Thymus (tissue), 11 donors: ENCODE results near the gene TGFBR3. TPM values are rescaled to one million over a fixed set of nuclear protein-coding genes. Genes with fewer than 3 reads are reported as not detected.

Experiments
- DNase-seq, 9 donors: peaks; one replicate each; pipeline ENCODE4 v3.0.0-alpha.2; 2013; ENCODE audit warnings: low spot score in 9 of 9, low read depth in 6 of 9, missing footprints in 1 of 9
- H3K27ac ChIP-seq, 2 donors: one replicate each; pipeline ENCODE4 v1.5.1; 2013; ENCODE audit warnings: control low read depth in 1 of 2, low read depth in 1 of 2, low read length in 1 of 2, mild to moderate bottlenecking in 1 of 2, moderate library complexity in 1 of 2
- H3K27me3 ChIP-seq, 2 donors: one replicate each; pipeline ENCODE4 v1.5.1; 2013; ENCODE audit warnings: low read length in 1 of 2; ENCODE audit not compliant: control insufficient read depth in 2 of 2, insufficient read depth in 1 of 2
- H3K36me3 ChIP-seq, 2 donors: one replicate each; pipeline ENCODE4 v1.5.1; 2013; ENCODE audit warnings: low read length in 1 of 2, mild to moderate bottlenecking in 1 of 2, moderate library complexity in 1 of 2; ENCODE audit not compliant: control insufficient read depth in 2 of 2, insufficient read depth in 2 of 2
- H3K4me1 ChIP-seq, 2 donors: one replicate each; pipeline ENCODE4 v1.5.1; 2013; ENCODE audit warnings: low read length in 2 of 2; ENCODE audit not compliant: control insufficient read depth in 2 of 2, insufficient read depth in 2 of 2
- H3K4me3 ChIP-seq, 2 donors: one replicate each; pipeline ENCODE4 v1.5.1; 2013; ENCODE audit warnings: low read length in 2 of 2, control low read depth in 1 of 2, mild to moderate bottlenecking in 1 of 2
- H3K9me3 ChIP-seq, 2 donors: one replicate each; pipeline ENCODE4 v1.5.1; 2013; ENCODE audit warnings: low read length in 1 of 2, mild to moderate bottlenecking in 1 of 2; ENCODE audit not compliant: control insufficient read depth in 2 of 2, insufficient read depth in 1 of 2
- WGBS: extraction: QIAGEN DNeasy Blood & Tissue Kit; methylation state at CpG from one replicate; pipeline ENCODE4 v1.1.7; 2013; 5-methylcytosine and 5-hydroxymethylcytosine counted together
- polyA plus RNA-seq: library from polyadenylated mRNA; stranded (reverse); fragments of 200-250 nt; gene quantifications from one replicate; pipeline ENCODE4 v1.2.3, GENCODE V29; 2013
- total RNA-seq: library from RNA; stranded (reverse); fragments of 120-200 nt; gene quantifications from one replicate; pipeline ENCODE4 v1.2.4, GENCODE V29; 2013
- donor health status: healthy.

Gene TGFBR3
- total and polyA plus RNA-seq, 2 donors = 5.4 to 10.1 TPM

DNA sequence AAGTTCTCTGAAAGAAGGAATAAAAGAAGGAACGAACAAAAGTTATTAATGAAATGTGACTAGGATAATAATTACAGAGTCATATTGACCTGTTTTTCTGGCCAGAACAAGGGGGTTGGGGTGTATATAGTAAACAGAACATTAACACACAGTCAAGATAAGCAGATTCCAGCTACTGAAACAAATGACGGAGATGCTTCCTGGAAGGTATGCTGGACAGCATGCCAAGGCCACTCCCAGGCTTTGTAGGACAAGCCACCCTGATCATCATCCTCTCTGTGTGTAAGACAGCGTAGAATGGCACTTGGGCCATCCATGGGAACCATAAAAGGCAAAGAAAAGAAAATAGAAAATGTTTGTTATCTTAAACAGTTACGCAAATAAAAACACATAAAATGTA, 120.7 kb downstream of the TGFBR3 start:
- 96% methylated on average over 4 of the region's 4 CpGs for WGBS
- Histone ChIP-seq H3K27me3 (no peaks in the 10 kb centered on the region), H3K27ac (no peak overlapping the region), H3K36me3 (no peaks in the 10 kb centered on the region), H3K4me1 (no peaks in the 10 kb centered on the region), H3K9me3 (no peaks in the 10 kb centered on the region), H3K4me3 (no peak overlapping the region)
- DNase-seq = no peak

DNA sequence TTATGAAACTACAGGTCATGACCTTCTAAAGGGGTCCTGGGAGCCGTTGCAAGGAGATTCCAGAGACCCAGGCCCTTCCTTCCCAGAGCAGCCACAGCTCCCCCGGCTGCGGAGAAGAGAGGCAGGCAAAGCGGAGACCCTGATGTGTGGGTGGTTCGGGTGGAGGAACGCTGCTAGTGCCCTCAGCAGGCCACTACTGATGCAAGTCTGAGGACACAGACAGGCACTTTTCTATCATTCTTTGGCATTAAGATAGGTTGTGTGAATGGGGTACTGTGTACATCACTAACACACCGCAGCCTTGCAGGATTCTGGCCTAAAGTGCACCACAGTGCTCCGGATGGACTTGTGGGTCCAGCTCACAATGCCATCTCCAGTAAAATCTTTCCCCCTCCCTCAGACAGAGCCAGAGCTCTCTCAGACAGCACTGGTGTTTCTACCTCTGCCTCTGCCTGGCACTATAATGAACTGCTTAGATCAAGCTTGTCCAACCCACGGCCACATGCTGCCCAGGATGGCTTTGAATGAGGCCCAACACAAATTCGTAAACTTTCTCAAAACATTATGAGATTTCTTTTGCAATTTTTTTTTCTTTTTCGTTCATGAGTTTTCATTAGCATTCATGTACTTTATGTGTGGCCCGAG, 121.4 kb downstream of the TGFBR3 start:
- no peak overlapping the region for H3K4me3 ChIP-seq
- H3K27ac ChIP-seq = no peak overlapping the region
- H3K36me3 ChIP-seq = no peaks in the 10 kb centered on the region
- H3K9me3 ChIP-seq = no peaks in the 10 kb centered on the region
- WGBS = 96% methylated on average over 12 of the region's 12 CpGs
- no peak for DNase-seq
- no peaks in the 10 kb centered on the region for H3K27me3 ChIP-seq
- H3K4me1 ChIP-seq = no peaks in the 10 kb centered on the region

DNA sequence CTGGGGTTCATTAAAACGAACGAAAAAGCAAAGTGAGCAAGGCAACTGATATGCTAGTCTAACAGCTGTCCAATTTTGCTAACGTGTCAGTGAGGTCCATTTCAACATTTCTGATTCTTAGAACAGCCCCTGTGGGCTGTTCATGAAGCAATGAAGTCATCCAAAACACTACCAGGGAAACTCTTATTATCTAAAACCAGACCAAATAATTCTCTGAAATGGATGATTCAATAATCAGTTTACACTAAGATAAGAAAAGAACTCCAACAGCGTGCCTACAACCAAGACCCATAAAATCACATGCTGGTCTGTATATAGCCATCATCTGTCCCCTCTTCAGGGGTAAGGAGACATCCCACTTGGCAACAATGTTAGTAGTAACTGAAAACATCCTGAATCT, 122.7 kb downstream of the TGFBR3 start:
- H3K9me3 ChIP-seq = no peaks in the 10 kb centered on the region
- no peak overlapping the region for H3K27ac ChIP-seq
- no peaks in the 10 kb centered on the region for H3K4me1 ChIP-seq
- H3K27me3 ChIP-seq = no peaks in the 10 kb centered on the region
- WGBS = 93% methylated on average over 4 of the region's 4 CpGs
- H3K36me3 ChIP-seq = no peaks in the 10 kb centered on the region
- no peak overlapping the region for H3K4me3 ChIP-seq
- DNase-seq = no peak

DNA sequence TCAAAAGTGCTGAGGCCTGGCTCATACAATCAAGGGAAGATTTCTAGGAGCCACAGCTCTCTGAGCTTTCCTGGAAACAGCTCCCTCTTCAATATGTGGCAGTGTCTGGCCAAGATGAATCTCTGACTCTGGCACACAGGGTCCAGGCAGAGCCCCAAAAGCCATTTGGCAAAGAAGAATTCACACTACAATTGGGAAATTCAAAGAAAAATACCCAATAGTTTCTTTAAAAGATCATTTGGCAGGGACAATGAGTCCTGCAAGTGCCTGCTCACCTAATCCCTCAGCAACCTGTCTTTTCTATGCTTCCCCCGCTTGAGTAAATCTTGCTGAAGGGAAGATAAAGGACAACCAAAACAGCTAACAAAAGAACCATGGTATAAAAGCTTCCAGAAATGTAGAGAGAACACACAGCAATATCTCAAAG, 124.6 kb downstream of the TGFBR3 start:
- WGBS = 97% methylated on average over 1 of the region's 1 CpG
- H3K27ac ChIP-seq = no peak overlapping the region

DNA sequence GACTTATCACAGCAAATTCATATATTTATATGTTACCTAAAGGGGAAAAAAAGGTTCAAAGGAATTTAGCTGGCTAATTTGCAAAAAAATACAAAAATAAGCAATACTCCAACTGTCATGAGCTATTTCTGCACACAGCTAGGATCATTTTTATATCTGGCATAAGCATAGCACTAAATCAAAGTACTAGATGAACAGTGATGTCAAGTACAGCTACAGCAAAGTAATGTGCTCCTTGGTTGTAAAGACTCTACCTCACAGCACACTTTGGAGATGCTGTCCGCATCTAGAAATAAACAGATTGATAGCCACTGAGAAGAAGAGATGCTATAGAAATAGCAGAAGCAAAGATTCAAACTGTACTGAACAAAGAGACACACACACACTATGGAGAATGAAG, 125.4 kb downstream of the TGFBR3 start:
- no peaks in the 10 kb centered on the region for H3K9me3 ChIP-seq
- H3K4me1 ChIP-seq = no peaks in the 10 kb centered on the region
- H3K36me3 ChIP-seq = no peaks in the 10 kb centered on the region
- no peak overlapping the region for H3K27ac ChIP-seq
- no peak for DNase-seq
- H3K27me3 ChIP-seq = no peaks in the 10 kb centered on the region
- WGBS = 94% methylated on average over 1 of the region's 1 CpG
- H3K4me3 ChIP-seq = no peak overlapping the region

More for the DNA sequence above, 124.6 kb downstream of the TGFBR3 start:
- no peaks in the 10 kb centered on the region for H3K4me1 ChIP-seq
- no peaks in the 10 kb centered on the region for H3K36me3 ChIP-seq
- DNase-seq = no peak
- no peaks in the 10 kb centered on the region for H3K27me3 ChIP-seq
- H3K4me3 ChIP-seq = no peak overlapping the region
- H3K9me3 ChIP-seq = no peaks in the 10 kb centered on the region

DNA sequence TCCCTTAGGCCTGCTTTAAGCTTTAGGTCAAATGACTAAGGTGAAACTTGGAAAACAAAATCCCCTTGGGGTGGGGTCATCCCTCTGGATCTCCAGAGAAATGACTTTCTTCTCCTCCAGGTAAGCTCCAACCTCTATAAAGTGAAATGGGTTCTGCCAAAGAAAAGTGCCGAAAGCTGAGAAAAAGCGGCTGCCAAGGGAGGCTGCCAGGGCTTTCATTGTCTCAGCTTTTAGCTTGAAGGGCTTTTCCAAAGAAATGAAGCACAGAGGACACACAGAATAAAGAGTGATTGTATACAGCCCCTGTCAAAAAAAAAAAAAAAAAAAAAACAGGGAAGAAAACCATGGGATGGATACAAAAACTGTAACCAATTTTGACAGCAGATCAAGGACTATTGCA, 126.9 kb downstream of the TGFBR3 start:
- Histone ChIP-seq H3K4me3 (no peak overlapping the region), H3K36me3 (no peaks in the 10 kb centered on the region), H3K27ac (no peak overlapping the region), H3K27me3 (no peaks in the 10 kb centered on the region), H3K9me3 (no peaks in the 10 kb centered on the region), H3K4me1 (no peaks in the 10 kb centered on the region)
- WGBS = 99% methylated on average over 2 of the region's 2 CpGs
- DNase-seq = no peak

DNA sequence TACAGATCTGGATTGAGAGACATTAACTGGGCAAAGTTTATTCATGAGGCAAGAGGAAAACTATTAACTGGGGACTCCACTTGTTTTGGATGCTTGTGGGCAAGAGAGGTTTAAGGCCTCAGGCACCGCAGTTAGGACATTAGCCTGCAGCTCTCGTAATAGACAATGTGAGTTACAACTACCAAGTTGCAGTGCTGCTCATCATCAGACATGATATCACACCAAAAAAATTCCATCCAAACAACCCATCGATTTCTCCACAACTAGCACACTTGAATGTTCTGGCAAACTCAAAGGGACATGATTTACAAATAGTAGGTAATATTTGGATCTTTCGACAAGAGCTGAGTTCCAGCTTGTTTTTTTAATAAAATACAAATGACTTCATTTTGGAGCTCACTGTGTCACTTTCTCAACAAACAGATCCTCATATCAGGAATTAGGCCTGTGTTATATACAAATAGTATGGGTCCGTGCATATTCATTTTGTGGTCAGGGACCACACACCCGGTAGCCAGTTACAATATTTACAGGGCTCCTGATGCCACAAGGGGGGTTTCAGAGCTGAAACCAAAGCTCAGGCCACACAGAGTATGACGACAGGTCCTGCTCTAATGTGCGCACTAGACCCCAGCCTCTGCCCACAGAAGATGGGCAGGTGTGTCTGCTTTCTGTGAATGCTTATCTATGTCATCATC, 128.0 kb downstream of the TGFBR3 start:
- WGBS = 98% methylated on average over 8 of the region's 8 CpGs
- Histone ChIP-seq H3K36me3 (no peaks in the 10 kb centered on the region), H3K27ac (no peak overlapping the region), H3K27me3 (no peaks in the 10 kb centered on the region), H3K4me3 (no peak overlapping the region), H3K4me1 (no peaks in the 10 kb centered on the region), H3K9me3 (no peaks in the 10 kb centered on the region)
- no peak for DNase-seq

DNA sequence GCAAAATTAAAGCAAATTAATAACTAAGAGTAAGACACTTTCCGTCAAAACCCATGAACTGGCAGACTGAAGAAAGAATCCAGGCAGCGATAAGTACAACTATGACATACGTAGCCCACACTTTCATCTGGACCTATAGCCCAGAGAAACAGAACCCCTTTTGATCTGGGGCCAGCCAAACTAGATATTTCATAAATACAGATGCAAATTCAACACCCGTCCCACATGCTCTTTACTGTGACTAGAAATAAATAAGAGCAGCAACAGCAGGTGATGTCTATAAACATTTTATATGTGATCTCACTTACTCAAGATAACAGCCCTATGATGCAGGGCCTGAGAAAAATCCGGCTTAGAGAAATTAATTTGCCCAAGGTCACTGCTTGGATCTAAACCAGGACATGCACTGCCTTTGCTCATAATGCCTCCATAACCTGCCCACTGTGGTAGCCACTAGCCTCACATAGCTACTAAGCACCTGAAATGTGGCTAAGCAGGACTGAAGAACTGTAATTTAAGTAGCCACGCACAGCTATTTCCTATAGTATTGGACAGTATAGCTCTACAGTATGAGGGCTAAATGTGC, 130.2 kb downstream of the TGFBR3 start:
- no peak for DNase-seq
- no peak overlapping the region for H3K27ac ChIP-seq
- H3K27me3 ChIP-seq = no peaks in the 10 kb centered on the region
- H3K4me3 ChIP-seq = no peak overlapping the region
- no peaks in the 10 kb centered on the region for H3K9me3 ChIP-seq
- H3K36me3 ChIP-seq = no peaks in the 10 kb centered on the region
- H3K4me1 ChIP-seq = peaks cover 0 to 1% of the 10 kb centered on the region in 2 donors
- WGBS = 98% methylated on average over 6 of the region's 6 CpGs

DNA sequence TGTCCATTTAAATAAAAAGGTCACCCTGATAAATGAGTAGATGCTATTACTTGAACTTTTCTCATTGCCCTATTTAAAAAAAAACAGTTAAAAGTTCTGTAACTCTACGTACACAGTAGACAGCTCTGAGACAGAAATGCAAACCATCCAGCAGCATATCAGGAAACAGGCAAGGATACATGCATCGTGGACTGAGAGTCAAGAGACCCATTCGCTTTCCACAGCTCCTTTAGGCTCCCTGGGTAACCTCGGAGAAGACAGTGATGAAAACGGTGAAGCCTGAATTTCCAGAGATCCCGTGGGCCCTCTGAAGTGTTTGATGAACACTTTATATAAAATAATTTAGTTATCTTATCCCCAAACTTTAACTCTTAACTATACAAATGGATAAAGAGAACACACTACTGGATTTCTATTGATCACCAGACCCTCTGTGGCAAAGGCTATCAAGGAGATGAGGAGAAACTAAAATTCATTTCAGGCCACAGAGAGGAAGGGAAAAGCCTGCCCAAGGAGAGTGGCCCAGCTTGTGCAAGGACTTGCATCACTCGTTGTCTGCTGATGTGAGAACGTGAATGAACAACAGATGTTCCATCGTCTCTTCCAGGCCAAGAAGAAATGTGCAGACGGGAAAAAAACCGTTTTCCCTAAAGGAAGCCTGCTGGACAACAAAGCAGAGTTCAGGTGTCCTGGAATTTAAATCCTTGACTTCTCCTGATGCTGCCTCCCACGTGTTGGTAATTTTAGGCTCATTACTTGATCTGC, 131.0 kb downstream of the TGFBR3 start:
- H3K9me3 ChIP-seq = no peaks in the 10 kb centered on the region
- H3K27ac ChIP-seq = no peak overlapping the region
- no peak overlapping the region for H3K4me3 ChIP-seq
- no peaks in the 10 kb centered on the region for H3K36me3 ChIP-seq
- DNase-seq = no peak
- no peaks in the 10 kb centered on the region for H3K27me3 ChIP-seq
- peaks cover 0 to 2% of the 10 kb centered on the region in 2 donors for H3K4me1 ChIP-seq
- WGBS = 95% methylated on average over 12 of the region's 12 CpGs
